ENCODE data around the gene COL2A1.

The COL2A1 gene

DNA sequence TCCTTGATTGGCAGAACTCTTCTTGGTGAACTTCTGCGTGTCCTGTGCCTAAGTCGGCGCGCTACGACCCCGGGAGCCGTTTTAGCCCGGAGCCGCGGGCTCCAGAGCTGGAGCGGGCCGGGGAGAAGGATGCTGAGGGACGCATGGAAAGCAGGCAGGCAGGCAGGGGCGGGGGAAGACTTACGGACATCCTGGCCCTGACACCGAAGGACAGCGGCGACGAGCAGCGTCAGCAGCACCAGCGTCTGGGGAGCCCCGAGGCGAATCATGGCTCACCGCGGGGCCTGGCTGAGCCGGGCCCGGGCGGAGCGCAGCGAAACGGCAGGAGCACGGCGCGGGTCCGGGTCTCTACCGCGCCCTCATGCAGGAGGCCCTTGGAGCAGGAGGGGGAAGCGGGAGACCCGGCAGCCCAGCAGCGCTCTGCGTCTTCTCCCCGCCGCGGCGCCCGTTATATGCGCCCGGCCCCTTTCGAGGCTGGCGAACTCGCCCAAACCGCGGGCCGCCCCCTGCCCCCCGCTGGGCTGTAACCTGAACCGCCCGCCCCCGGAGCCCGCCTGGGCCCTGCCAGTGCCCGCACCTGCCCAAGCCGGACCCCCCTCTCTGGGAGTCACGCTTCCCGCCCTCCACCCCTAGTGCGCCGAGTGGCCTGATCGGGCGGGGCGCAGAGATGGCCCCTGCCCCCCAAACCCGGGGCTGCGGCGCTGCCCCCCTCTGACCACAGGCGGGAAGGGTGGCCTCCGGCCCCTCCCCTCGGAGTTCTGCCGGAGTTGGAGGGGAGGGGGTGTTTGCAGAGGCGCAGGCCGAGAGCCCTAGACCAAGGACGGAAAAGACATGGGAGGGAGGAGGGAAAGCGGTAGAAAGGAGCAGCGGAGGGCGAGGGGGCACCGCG, at the start of gene COL2A1:
Gene COL2A1, minus strand, starts transcription at position 424 of the 889 bp plus-strand sequence. Its CDS starts 155 bp downstream, at position 269.
- DNase-seq (ENCODE audit: low spot score): peak; percentile 41

DNA sequence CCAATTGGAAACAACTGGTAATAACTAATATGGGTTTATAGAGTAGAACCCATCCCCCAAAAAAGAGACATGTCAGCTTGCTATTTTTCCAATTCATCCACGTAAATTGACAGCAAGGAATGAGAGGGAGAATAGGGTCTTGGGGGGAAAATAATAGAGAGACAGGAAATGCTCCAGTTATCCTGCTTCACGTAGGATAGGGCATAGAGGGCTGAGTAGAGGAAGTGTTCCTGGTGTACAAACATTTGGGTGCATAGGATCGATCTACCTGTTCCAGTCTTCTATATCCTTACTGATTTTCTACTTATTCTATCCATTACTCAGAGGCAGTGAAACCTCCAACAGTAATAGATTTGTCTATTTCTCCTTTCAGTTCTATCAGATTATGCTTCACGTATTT, 49.6 kb upstream of the COL2A1 start:
- no peak for DNase-seq (ENCODE audit: low spot score)

DNA sequence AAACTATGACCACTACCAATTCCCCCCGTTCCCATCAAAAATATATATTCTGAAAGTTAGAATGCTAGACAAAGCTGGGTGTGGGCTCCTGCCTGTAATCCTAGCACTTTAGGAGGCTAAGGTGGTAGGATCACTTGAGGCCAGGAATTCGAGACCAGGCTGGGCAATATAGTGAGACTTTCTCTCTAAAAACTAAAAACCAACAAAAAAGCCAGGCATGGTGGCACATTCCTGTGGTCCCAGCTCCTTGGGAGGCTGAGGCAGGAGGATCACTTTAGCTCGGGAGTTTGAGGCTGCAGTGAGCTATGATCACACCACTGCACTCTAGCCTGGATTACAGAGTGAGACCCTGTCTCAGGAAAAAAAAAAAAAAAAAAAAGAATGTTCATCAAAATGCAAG, 48.8 kb upstream of the COL2A1 start:
- DNase-seq (ENCODE audit: low spot score): no peak

DNA sequence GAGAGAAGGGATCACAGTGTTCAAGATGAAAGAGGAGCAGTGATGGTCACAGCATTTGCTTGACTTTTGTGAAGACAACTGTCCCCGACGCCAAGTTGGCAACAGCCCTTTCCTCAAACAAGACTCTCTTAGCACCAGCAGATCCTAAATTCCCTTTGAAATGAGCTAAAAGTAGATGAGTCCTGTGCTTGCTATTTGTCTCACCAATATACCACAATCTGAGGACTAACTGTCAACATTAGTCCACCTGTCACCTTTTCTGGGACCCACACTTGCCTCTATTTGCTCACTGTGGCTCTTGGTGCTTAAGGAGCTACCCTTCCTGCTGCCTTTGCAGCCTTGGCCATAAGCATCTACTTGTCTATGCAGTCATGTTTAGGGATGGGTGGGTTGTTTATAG, 47.4 kb upstream of the COL2A1 start:
- DNase-seq (ENCODE audit: low spot score): no peak

DNA sequence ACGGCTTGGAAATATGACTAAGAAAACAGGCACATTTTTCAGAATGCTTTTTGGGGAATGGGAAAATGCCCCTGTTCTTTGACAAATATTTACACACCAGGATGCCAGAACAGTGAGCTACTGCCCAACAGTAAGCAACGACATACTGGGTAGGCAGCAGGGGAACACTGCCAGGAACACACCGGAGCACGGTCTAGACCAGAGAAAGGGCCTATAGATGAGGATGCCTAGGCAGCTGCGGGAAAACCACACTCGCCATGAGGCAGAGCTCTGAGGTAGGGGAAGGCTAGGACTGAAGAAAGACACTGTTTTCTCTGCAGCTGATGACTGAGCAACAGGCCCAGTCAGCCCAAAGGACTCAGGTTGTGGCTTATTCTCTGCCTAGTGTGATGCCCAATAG, 45.9 kb upstream of the COL2A1 start:
- no peak for DNase-seq (ENCODE audit: low spot score)

DNA sequence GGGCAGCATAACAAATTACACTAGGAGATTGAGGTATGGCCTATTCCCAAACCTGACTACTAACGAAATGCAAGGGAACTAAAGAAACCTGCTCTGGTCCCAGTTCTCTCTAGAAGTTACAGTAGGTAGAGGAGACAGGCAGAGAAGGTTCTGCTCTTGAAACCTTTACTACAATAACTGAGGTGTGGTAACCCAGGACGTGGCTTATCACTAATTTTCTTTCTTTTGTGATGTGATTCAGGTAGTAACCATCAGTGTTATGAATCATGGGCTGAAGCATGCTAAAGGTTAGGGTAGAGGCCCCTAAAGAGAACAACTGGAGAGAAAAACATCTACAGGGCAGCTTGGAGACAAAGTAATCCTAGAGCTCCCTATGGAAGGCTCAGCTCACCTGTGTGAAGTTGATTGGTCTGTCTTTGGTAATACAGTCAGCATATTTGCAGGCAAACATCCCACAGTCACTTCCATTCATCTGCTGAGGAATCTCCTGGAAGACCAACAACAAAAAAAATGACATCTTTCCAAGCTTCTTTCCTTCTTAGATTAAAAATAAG, 41.8 kb upstream of the COL2A1 start:
- no peak for DNase-seq (ENCODE audit: low spot score)

DNA sequence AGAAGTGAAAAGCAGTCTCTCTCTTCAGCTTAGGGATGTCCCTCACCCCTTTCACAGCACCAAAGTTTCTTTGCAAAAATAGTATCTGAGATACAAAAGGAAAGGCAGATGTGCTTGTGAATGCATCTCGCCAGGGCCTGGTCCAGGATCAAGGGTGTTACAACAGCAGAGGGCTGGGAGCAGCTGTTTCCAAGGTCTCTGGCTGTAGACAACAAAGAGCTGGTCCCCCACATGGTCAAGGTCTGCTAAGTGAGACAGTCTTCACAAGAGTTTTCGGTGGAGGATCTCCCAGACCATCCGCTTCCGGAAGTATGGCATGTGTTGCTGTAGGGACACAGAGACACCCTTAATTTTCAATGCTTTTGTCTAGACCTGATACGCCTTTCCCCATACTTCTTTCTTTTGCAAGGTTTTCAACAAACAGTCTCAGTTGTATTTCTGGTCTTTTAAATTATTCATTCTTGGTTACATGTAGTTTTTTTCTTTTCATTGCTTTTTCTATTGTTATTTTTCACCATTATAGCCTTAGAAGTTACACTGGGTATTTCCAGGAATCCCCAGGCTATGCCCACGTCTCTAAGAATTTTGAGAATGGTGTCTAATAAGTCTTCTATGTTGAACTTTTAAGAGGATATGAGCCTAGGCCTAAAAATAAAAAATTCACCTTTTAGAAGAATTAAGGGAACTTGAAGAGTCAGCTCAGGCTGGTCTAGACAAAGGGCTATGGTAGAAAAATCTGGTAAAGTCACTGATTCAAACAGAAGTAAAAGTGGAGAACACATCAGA, 41.0 kb upstream of the COL2A1 start:
- DNase-seq (ENCODE audit: low spot score): no peak

DNA sequence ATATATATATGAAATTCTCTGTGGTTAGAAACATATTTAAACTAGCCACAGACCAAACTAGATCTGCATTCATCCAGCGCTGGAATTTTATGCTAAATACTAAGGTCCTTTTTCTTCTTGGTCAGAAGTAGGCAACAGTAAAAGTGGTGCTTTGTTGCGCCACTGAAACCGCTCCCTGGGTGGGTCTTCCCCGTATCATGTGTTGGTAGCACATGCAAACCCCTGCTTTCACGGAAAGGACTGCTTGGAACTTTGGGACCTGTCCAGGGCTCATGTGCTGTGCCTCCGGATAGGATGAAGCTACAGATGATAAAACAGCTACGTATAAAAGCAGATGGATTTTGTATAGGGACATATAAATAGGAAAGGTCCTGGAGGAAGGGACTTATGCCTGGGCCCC, 40.1 kb upstream of the COL2A1 start:
- no peak for DNase-seq (ENCODE audit: low spot score)

DNA sequence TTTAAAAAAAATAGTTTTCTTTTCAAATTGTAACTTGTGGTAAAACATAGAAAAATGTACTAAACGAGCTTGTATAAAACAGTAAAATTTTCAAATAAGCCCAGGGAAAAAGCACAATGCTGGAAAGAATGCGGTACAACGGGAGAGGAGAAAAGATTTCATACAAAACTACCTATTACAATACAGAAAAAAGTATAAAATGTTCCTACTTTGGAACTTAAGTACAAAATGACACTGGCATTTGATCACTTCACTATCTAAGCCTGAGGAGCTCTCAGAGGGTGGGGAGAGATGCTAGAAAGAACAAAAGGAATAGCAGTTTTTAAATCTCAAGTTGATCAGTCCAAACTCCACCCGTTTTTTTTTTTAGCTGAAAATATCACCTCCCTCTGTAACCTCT, 39.5 kb upstream of the COL2A1 start:
- no peak for DNase-seq (ENCODE audit: low spot score)

DNA sequence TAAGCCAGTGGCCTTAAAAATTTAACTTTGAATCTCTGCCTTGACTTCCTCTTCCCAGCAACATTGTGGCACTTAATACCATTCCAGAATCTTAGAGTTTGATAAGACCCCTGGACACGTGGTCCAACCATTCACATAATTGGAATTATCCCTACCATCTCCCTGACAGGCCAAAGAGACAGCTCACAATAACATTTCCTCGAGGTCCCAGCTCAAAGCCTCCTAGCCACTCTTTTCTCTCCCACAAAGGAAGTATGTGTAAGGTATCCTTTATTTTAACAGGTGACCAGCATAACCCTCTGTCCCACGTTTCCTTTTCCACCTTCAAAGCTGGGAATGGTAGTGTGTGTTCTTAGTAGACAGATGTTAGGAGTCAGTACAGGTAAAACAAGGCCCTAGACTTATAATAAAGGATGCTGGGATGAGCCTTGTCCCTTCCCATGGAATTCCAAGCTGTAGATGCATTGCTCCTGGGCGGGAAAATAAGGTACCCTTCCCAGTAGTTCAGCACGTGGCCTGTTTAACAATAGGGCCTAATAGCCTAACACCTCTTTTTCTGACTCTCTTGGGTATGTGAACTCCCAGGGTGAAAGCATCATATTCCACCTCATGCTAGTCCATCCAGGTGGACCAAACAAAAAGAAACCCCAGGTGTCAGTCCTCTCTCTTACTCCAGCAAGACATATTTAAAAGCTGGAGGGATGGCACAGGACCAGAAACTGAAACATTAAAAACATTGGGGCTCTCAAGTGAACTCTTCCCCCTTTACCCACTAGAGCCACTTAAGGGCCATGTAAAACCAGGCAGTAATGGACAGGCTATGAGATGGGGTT, 37.5 kb upstream of the COL2A1 start:
- no peak for DNase-seq (ENCODE audit: low spot score)

DNA sequence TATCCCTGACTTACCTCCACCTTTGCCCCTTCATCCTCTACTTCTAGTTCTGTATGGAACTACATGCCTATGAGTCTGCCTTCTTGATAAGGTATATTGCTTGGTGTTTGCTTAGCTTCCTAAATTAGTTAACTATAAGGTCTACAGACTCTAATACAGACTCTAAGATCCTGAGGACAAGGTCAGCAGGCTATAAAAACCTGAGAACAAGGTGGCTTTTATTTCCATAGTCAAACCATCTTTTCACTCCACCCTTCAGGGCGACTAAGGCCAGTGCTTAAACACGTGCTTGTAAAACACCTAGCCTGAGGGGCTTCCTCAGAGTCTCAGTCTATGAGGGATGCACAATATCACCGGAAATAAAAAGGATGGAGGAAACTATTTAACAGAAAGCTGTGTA, 36.1 kb upstream of the COL2A1 start:
- no peak for DNase-seq (ENCODE audit: low spot score)

DNA sequence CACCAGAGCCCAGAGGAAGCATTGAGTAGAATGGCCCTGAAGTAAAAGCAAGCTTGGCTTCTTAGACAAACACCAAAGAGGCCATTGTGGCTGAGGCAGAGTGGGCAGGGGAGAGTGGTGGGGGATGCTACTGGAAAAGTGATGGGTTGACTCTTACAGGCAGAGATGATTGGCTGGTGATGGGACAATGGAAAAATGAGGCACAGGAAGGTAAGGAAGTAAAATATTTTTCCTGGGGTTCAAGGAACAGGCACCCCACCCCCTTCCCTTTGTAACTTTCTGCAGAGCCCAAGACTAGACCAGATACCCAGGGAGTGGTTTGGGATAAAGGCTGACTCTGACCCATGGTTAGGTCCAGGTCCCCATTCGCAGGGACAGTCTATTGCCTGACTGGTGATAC, 34.9 kb upstream of the COL2A1 start:
- no peak for DNase-seq (ENCODE audit: low spot score)

DNA sequence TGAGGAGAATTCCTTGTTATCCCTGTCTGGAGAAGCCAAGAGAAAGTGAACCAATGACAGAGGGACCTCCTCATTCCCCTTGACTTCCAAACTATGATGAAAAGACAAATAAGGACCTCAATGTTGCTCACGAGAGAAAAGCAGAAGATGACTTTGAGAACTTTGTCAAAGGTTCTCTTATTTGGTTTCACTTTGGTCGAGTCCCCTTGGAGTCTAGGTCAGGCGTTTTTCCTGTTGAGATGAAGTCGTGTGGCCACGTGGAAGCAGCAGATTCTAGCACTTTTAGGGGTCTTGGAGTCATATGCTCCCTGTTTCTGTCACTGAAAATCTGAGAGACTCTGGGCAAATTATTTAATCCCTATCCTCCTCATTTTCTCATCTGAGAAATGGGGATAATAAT, 33.8 kb upstream of the COL2A1 start:
- DNase-seq (ENCODE audit: low spot score): no peak

DNA sequence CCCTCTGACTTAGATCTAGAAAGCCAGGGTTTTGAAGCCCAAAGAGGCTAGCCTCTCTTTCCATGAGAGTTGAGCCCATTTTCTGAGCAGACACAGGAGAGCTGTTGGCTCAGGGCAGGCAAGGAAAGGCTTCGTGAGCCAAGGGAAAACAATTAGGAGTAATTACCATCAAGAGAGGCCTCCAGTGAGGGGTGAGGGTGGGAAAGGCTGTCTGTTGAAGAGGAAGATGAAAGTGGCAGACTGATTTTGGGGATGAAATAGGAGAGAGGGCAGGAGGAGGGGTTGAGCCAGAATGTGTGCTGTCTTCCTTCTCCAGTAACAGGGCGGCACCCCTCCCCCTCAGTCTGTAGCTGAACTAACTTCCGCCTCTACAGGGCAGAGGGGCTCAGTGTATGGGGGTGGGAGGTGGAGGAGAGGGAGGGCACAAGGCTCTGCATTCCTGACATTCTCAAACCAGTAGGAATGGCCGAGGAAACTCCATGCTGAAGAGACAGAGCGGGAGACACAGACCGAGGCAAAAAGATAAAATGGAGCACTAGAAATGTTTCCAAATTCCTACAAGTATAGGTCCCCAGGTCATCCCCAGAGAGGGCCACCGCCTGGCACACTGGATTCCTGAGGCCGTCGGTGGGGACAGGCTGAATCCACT, 33.1 kb upstream of the COL2A1 start:
- DNase-seq (ENCODE audit: low spot score): peak; percentile 12

DNA sequence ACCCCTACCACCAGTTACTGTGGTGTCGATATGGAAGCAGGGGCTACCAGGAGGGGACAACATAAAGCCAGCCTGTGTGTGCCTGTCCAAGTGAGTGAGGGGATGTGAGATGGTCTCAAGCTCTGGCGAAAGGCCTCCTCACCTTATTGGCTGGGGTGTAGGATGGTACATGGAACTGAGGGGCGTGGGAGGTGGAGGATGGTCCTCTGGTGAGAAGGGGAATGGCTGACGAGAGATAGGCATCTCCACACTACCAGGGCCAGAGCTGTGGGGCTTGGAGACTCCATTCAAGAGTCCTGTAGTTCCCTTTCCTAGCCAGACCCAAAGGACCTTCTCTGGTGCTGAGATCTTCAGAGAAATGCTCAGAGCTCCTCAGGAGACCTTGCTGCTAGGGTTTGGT, 32.5 kb upstream of the COL2A1 start:
- DNase-seq (ENCODE audit: low spot score): no peak

DNA sequence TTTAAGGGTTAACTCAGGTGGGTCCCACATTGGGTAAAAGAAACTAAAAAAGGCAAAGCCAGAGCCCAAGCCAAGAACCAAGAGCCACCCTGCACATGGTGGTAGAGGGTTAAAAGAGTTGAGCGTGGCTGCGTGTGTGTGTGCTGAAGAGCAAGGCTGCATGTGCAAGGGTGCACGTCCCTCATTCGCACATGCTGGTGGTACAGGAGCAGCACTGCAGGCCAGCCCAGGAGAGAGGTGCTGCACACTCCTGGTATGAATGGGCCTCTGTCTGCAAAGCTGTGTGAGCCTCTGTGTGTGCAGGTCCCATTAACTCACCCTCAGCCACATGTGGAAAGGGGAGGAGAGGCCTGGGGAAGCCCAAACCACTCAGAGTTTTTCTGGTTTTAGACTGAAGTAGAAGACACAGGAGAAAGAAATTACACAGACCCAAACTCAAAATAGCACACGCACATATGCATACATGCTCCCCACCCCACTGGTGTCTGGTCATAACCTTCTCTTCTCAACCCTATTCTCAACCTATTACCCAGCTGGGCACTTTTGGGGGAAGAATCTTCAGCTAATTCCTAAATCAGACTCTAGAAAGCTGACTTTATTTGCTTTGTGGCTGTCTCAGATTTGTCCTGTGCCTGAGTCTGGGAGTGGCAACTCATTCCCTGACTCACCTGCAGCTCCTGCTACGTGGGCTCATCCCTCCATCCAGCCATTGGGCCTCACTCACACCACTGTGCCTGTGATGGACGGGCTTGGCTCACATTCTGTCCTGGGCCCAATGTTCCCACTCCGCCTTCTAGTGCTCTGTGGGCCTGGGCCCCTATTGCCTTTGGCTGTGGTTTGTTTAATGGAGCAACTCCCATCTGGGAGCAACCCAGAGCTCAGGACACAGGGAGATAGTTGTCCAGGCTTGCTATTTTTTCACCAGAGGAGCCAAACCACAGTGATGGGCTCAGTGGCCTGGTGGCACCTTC, 30.8 kb upstream of the COL2A1 start:
- DNase-seq (ENCODE audit: low spot score): no peak

DNA sequence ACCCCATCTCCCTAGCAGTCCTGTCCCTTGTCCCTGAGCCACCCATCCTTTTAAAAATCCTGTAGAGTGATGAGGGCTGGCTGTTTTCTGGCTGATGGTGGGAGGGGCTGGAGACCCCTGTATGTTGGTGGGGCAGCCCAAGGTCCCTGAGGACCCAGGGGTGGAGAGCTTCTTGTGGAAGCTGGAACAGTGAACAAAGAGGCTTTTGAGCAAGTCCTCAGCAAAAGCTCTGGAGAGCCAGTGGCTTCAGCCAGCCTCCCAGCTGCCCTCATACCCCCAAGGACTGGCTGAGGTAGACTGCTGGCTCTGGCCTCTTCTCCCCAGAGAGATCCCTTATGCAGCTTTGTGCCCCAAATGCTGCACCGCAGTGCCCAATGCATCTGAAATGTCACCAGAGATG, 29.2 kb upstream of the COL2A1 start:
- no peak for DNase-seq (ENCODE audit: low spot score)

DNA sequence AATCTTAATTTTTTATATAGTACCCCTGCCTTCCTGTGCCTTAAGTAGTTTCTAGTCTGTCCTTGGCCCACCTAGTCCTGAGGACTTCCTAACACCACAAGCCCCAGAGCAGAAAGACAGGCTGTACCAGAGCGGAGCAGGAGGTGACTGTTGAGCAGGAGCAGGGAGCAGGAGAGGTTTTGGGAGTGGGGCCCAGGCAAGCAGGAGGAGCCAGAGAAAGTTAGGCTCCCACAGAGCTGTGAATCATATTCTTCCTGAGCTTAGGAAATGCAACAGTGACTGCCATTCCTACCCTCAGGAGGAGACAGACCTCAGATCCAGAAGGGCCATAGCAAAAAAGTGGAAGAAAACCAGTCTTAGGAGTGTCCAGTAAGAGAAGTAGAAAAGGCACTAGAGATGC, 28.3 kb upstream of the COL2A1 start:
- no peak for DNase-seq (ENCODE audit: low spot score)

DNA sequence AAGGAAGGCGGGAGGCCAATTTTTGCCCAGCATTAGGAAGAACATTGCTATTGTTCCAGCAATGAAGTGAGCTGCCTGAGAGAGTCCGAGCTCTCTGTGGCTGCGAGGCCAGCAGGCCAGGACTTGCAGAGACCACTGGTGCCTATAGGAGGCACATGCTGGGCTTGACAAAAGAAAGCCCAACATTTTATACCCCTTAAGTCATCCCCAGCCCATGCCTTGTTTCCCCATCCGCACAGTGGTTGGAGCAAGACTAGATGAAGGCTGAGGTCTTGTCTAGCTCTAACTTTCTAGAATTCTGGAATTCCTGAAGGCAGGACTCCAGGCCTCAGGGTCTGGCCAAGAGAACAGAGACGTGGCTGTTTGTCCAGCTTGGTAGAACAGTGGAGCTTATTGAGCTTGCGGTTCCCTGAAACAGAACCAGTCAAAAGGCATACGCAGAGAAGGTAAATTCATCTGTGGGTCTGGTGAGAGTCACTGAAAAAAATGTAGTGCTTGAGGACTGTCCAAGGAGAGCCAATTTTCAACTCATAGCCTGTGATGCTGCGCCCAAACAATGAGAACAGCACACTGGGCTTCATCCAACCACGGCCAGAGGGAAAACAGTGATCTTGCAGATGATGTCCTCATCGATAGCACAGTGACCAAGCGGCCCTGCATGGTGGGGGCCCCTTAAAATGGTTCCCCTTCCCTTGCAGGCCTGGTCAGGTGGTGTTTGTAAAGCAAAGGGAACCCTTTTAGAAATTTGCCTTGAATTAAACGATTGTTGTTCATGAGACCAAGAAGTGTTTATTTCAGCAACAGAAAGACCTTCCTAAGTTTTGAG, 27.1 kb upstream of the COL2A1 start:
- DNase-seq (ENCODE audit: low spot score): no peak

All from AG08395 (cell line).